ENCODE data around the gene TTI1.

TTI1 gene

GRCh38 chr20:37961066-37961465 is 72.2 kb downstream of the TTI1 start:
- peaks cover 28% of the 10 kb centered on the region for H3K9me3 Mint-ChIP-seq
- H3K27ac Mint-ChIP-seq = no peak overlapping the region
- H3K4me1 Mint-ChIP-seq = peaks cover 5% of the 10 kb centered on the region
- H3K4me3 Mint-ChIP-seq = no peak overlapping the region
- TF ChIP-seq, protein P1, sequence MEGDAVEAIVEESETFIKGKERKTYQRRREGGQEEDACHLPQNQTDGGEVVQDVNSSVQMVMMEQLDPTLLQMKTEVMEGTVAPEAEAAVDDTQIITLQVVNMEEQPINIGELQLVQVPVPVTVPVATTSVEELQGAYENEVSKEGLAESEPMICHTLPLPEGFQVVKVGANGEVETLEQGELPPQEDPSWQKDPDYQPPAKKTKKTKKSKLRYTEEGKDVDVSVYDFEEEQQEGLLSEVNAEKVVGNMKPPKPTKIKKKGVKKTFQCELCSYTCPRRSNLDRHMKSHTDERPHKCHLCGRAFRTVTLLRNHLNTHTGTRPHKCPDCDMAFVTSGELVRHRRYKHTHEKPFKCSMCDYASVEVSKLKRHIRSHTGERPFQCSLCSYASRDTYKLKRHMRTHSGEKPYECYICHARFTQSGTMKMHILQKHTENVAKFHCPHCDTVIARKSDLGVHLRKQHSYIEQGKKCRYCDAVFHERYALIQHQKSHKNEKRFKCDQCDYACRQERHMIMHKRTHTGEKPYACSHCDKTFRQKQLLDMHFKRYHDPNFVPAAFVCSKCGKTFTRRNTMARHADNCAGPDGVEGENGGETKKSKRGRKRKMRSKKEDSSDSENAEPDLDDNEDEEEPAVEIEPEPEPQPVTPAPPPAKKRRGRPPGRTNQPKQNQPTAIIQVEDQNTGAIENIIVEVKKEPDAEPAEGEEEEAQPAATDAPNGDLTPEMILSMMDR (IDR thresholded peaks at IDR 0.05; ENCODE audit: unreplicated experiment in 3 of 3) = no peak
- no peaks in the 10 kb centered on the region for H3K36me3 Mint-ChIP-seq (ENCODE audit: low read depth)
- peaks cover 4% of the 10 kb centered on the region for H3K27me3 Mint-ChIP-seq (ENCODE audit: low read depth)

DNA sequence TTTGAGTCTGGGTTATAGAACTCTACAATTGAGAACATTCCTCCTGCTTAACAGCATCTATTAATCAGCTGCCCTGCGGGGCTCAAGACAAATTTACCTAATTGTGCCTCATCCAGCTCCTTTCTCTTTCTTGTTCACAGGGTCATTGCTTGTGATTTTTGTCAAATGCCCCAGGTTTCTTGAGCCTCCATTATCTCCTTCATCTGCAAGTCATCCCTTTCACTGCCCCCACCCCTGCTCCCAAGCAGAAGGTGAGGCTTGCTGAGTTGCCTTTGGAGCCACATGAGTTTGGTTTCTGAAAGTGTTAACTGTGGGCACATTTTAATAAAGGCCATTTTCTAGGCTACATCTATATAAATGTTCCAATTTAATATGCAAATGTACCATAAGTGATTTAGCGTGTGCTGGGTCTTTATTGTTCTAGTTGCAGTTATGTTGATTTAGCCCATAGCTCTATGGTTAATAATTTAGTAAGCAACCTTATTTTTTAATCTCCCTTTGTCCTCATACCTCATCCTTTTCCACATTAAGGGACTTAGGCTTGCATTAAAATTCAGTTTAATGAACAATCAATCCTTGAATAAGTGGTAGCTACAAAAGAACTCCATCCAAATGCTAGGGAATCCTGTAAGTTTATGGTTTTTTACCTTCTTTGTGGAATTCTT is 74.3 kb downstream of the TTI1 start:
- TF ChIP-seq, protein P1 (IDR thresholded peaks at IDR 0.05; ENCODE audit: unreplicated experiment in 3 of 3) = no peak
- H3K36me3 Mint-ChIP-seq (ENCODE audit: low read depth) = no peaks in the 10 kb centered on the region
- peaks cover 17% of the 10 kb centered on the region for H3K9me3 Mint-ChIP-seq
- H3K4me1 Mint-ChIP-seq = peaks cover 5% of the 10 kb centered on the region
- H3K27me3 Mint-ChIP-seq (ENCODE audit: low read depth) = peaks cover 2% of the 10 kb centered on the region
- H3K27ac Mint-ChIP-seq = no peak overlapping the region
- H3K4me3 Mint-ChIP-seq = no peak overlapping the region

GRCh38 chr20:37956107-37956585 is 77.1 kb downstream of the TTI1 start:
- H3K9me3 Mint-ChIP-seq = peaks cover 15% of the 10 kb centered on the region
- TF ChIP-seq, protein P1 (IDR thresholded peaks at IDR 0.05; ENCODE audit: unreplicated experiment in 3 of 3) = no peak
- no peak overlapping the region for H3K4me3 Mint-ChIP-seq
- peaks cover 5% of the 10 kb centered on the region for H3K4me1 Mint-ChIP-seq
- no peaks in the 10 kb centered on the region for H3K27me3 Mint-ChIP-seq (ENCODE audit: low read depth)
- no peak overlapping the region for H3K27ac Mint-ChIP-seq
- H3K36me3 Mint-ChIP-seq (ENCODE audit: low read depth) = no peaks in the 10 kb centered on the region

DNA sequence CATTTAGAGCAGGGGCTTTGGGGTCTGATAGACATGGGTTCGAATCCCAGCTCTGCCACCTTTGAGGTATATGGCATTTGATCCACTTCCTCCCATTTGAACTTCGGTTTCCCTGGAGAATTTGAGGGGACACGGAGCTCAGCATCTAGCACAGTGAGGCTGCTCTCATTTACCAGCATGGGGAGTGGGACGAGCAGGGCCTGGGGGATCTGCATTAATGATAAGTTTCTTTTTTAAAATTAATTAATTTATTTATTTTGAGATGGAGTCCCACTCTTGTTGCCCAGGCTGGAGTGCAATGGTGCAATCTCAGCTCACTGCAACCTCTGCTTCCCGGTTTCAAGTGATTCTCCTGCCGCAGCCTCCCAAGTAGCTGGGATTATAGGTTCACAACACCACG is 77.7 kb downstream of the TTI1 start:
- Mint-ChIP-seq H3K27ac (no peak overlapping the region), H3K4me1 (peaks cover 5% of the 10 kb centered on the region), H3K4me3 (no peak overlapping the region), H3K9me3 (peaks cover 14% of the 10 kb centered on the region), H3K36me3 (ENCODE audit: low read depth) (no peaks in the 10 kb centered on the region), H3K27me3 (ENCODE audit: low read depth) (no peaks in the 10 kb centered on the region)
- TF ChIP-seq, protein P1 (IDR thresholded peaks at IDR 0.05; ENCODE audit: unreplicated experiment in 3 of 3) = no peak

DNA sequence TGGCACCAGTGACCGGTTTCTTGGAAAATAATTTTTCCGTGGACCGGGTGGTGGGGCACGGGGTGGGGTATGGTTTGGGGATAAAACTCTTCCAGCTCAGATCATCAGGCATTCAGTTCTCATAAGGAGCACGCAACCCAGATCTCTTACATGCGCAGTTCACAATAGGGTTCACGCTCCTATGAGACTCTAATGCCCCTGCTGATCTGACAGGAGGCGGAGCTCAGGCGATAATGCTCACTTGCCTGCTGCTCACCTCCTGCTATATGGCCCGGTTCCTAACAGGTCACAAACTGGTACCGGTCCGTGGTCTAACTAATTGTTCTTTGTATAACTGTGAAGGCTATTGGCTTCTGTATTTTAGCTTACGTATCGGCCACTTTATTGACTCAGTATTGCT is 78.6 kb downstream of the TTI1 start:
- TF ChIP-seq, protein P1 (IDR thresholded peaks at IDR 0.05; ENCODE audit: unreplicated experiment in 3 of 3) = no peak

DNA sequence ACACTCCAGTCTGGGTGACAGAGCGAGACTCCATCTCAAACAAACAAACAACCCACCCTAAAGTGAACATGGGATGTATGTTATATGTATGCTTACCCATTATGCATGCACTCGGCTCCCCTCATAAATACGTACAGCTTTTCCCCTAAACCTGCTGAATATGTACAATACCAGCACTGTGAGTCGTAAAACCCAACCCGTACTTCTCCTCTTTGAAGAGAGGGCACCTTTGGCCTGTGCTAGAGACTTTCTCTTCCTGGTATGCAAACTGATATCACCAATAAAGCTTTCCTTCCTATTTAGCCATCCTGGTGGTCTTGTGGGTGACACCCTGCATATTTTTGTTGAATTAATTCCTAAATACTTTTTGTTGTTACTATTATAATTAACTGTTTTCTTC is 79.1 kb downstream of the TTI1 start:
- Mint-ChIP-seq H3K4me3 (no peak overlapping the region), H3K4me1 (peaks cover 5% of the 10 kb centered on the region), H3K9me3 (peaks cover 17% of the 10 kb centered on the region), H3K27ac (no peak overlapping the region), H3K36me3 (ENCODE audit: low read depth) (no peaks in the 10 kb centered on the region), H3K27me3 (ENCODE audit: low read depth) (no peaks in the 10 kb centered on the region)
- TF ChIP-seq, protein P1 (IDR thresholded peaks at IDR 0.05; ENCODE audit: unreplicated experiment in 3 of 3) = no peak

More for the DNA sequence above, 78.6 kb downstream of the TTI1 start:
- Mint-ChIP-seq H3K9me3 (peaks cover 17% of the 10 kb centered on the region), H3K36me3 (ENCODE audit: low read depth) (no peaks in the 10 kb centered on the region), H3K27me3 (ENCODE audit: low read depth) (no peaks in the 10 kb centered on the region), H3K4me1 (peaks cover 5% of the 10 kb centered on the region), H3K4me3 (no peak overlapping the region), H3K27ac (no peak overlapping the region)
